WTC11 (cell line): ENCODE data around the gene HSPH1. TPM values are rescaled to one million over a fixed set of nuclear protein-coding genes. Genes with fewer than 3 reads are reported as not detected.

Source experiments
- ATAC-seq: fragments of 200-7000 bp; cut with Tn5 transposase; 2 replicates; pipeline ENCODE4 v1.10.0; 2021; ENCODE audit warnings: mild to moderate bottlenecking, moderate library complexity
- CTCF ChIA-PET: fragments of 300-600 bp; sonication (Branson Sonifier 250); formaldehyde crosslinking; loops from one replicate; lab custom pipeline; 2021; ENCODE audit warnings: antibody characterized with exemption; lab: Charles Lee
- POLR2A ChIA-PET: fragments of 350-600 bp; sonication (Branson Sonifier 250); formaldehyde crosslinking; loops from one replicate; lab custom pipeline; 2021; ENCODE audit warnings: antibody characterized with exemption; lab: Charles Lee
- DNase-seq: peaks from one replicate; pipeline ENCODE4 v3.0.0; 2021; ENCODE audit warnings: low spot score
- H3K27ac Mint-ChIP-seq: 2 replicates; pipeline ENCODE4 v1.8.0; 2021; ENCODE audit warnings: mixed read lengths
- H3K27me3 Mint-ChIP-seq: 2 replicates; pipeline ENCODE4 v1.8.0; 2021; ENCODE audit warnings: low read depth, mild to moderate bottlenecking, moderate library complexity, mixed read lengths
- H3K36me3 Mint-ChIP-seq: 2 replicates; pipeline ENCODE4 v1.8.0; 2021; ENCODE audit warnings: mixed read lengths
- H3K4me1 Mint-ChIP-seq: 2 replicates; pipeline ENCODE4 v1.8.0; 2022; ENCODE audit warnings: mixed read lengths
- H3K4me3 Mint-ChIP-seq: 2 replicates; pipeline ENCODE4 v1.8.0; 2021; ENCODE audit warnings: mild to moderate bottlenecking, moderate library complexity, mixed read lengths
- H3K9me3 Mint-ChIP-seq: 2 replicates; pipeline ENCODE4 v1.8.0; 2021; ENCODE audit warnings: mixed read lengths
- ATF1 ChIP-seq: sonication (generic); formaldehyde crosslinking; IDR thresholded peaks from 2 replicates; pipeline ENCODE4 v1.8.1; 2023; ENCODE audit warnings: mild to moderate bottlenecking, moderate library complexity, missing genetic modification reagents
- ATF6 ChIP-seq: sonication (generic); formaldehyde crosslinking; IDR thresholded peaks from 2 replicates; pipeline ENCODE4 v1.8.1; 2023; ENCODE audit warnings: mild to moderate bottlenecking, missing genetic modification reagents
- E2F1 ChIP-seq: sonication (generic); formaldehyde crosslinking; IDR thresholded peaks from 2 replicates; pipeline ENCODE4 v1.8.0; 2022; ENCODE audit warnings: mild to moderate bottlenecking, missing genetic modification reagents
- EMX1 ChIP-seq: fragments of 250-450 bp; sonication (Bioruptor Pico); IDR thresholded peaks from 2 replicates; pipeline ENCODE4 v1.8.0; 2021; ENCODE audit warnings: mild to moderate bottlenecking
- GABPB1 ChIP-seq: sonication (generic); formaldehyde crosslinking; IDR thresholded peaks from 2 replicates; pipeline ENCODE4 v1.8.1; 2023; ENCODE audit warnings: mild to moderate bottlenecking, missing genetic modification reagents
- JAZF1 ChIP-seq: fragments of 250-450 bp; sonication (Bioruptor Pico); IDR thresholded peaks from 2 replicates; pipeline ENCODE4 v1.9.0; 2021; ENCODE audit warnings: moderate library complexity, mild to moderate bottlenecking, inconsistent platforms
- MAX ChIP-seq: sonication (generic); formaldehyde crosslinking; IDR thresholded peaks from 2 replicates; pipeline ENCODE4 v1.8.0; 2022; ENCODE audit warnings: mild to moderate bottlenecking, missing genetic modification reagents
- MLX ChIP-seq: sonication (generic); formaldehyde crosslinking; IDR thresholded peaks from 2 replicates; pipeline ENCODE4 v1.8.1; 2023; ENCODE audit warnings: mild to moderate bottlenecking, missing genetic modification reagents, moderate library complexity
- MYBL2 ChIP-seq: sonication (generic); formaldehyde crosslinking; IDR thresholded peaks from 2 replicates; pipeline ENCODE4 v1.8.1; 2023; ENCODE audit warnings: mild to moderate bottlenecking, moderate library complexity, missing genetic modification reagents
- NFYB ChIP-seq: sonication (generic); formaldehyde crosslinking; conservative IDR thresholded peaks from 2 replicates; pipeline ENCODE4 v1.8.0; 2022; ENCODE audit warnings: low read depth, missing genetic modification reagents
- OVOL2 ChIP-seq: fragments of 250-450 bp; sonication (Bioruptor Pico); IDR thresholded peaks from 2 replicates; pipeline ENCODE4 v1.9.0; 2021; ENCODE audit warnings: mild to moderate bottlenecking, borderline replicate concordance
- PRRX2 ChIP-seq: fragments of 250-450 bp; sonication (Bioruptor Pico); IDR thresholded peaks from 2 replicates; pipeline ENCODE4 v1.8.0; 2021; ENCODE audit warnings: mild to moderate bottlenecking
- RELA ChIP-seq: sonication (generic); formaldehyde crosslinking; IDR thresholded peaks from 2 replicates; pipeline ENCODE4 v1.8.1; 2022; ENCODE audit warnings: missing genetic modification reagents, mild to moderate bottlenecking, borderline replicate concordance
- TEAD1 ChIP-seq: sonication (generic); formaldehyde crosslinking; IDR thresholded peaks from 2 replicates; pipeline ENCODE4 v1.8.0; 2022; ENCODE audit warnings: mild to moderate bottlenecking, missing genetic modification reagents
- TEAD4 ChIP-seq: sonication (generic); formaldehyde crosslinking; IDR thresholded peaks from 2 replicates; pipeline ENCODE4 v1.8.0; 2022; ENCODE audit warnings: mild to moderate bottlenecking, missing genetic modification reagents
- USF1 ChIP-seq: sonication (generic); formaldehyde crosslinking; IDR thresholded peaks from 2 replicates; pipeline ENCODE4 v1.8.0; 2022; ENCODE audit warnings: mild to moderate bottlenecking, missing genetic modification reagents
- ZNF138 ChIP-seq: sonication (generic); formaldehyde crosslinking; conservative IDR thresholded peaks from 2 replicates; pipeline ENCODE4 v1.8.1; 2022; ENCODE audit warnings: mild to moderate bottlenecking, moderate library complexity, missing genetic modification reagents
- ZNF219 ChIP-seq: sonication (generic); formaldehyde crosslinking; IDR thresholded peaks from 2 replicates; pipeline ENCODE4 v1.8.0; 2023; ENCODE audit warnings: missing genetic modification reagents, mild to moderate bottlenecking, borderline replicate concordance
- ZNF232 ChIP-seq: sonication (generic); formaldehyde crosslinking; IDR thresholded peaks from 2 replicates; pipeline ENCODE4 v1.8.0; 2022; ENCODE audit warnings: mild to moderate bottlenecking, missing genetic modification reagents
- total RNA-seq: library from RNA; stranded (reverse); gene quantifications from 3 replicates; pipeline ENCODE4 v1.2.3, GENCODE V29; 2021
- TF ChIP-seq, protein P1 (sequence below): fragments of 250-450 bp; sonication (Bioruptor Pico); IDR thresholded peaks from 2 replicates; pipeline ENCODE4 v1.9.0; 2021; ENCODE audit warnings: mild to moderate bottlenecking
- TF ChIP-seq, protein P2 (sequence below): sonication (generic); formaldehyde crosslinking; IDR thresholded peaks from 2 replicates; pipeline ENCODE4 v1.8.0; 2022; ENCODE audit warnings: mild to moderate bottlenecking, missing genetic modification reagents
- TF ChIP-seq, protein P3 (sequence below): fragments of 250-450 bp; sonication (Bioruptor Pico); IDR thresholded peaks from 2 replicates; pipeline ENCODE4 v1.9.0; 2021; ENCODE audit warnings: moderate library complexity, mild to moderate bottlenecking, inconsistent platforms, borderline replicate concordance

Gene HSPH1
- total RNA-seq, 1 experiment from 2014 or later, result 114 TPM

DNA sequence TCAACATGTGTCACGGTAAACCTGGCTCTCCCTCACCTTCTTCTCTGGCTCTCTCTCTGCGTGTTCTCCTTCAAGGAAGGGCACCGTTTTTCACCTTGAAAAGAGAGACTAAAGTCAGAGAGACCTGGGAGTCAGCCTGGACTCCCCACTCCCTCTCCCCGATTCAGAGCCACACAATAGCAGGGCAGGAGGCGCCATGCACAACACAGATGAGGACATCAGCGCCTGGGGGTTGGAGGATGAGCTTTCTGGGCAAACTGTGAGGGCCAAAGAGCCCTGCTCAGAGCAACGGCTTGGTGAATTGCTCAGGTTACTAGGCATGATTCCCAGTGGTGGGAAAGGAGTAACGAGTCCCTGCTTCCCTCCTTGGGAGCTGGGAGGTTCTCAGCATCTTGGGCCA lies 32.3 kb downstream of the HSPH1 start (continued):
- no peak for TF ChIP-seq PRRX2 (CRISPR knock-in tag)
- TF ChIP-seq ATF1 (CRISPR knock-in tag), result no peak
- no peak for TF ChIP-seq E2F1
- TF ChIP-seq, protein P1, sequence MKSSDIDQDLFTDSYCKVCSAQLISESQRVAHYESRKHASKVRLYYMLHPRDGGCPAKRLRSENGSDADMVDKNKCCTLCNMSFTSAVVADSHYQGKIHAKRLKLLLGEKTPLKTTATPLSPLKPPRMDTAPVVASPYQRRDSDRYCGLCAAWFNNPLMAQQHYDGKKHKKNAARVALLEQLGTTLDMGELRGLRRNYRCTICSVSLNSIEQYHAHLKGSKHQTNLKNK (CRISPR knock-in tag), result no peak

GRCh38 chr13:31124204-31124603 lies 37.5 kb downstream of the HSPH1 start:
- peaks cover 22% of the 10 kb centered on the region for H3K4me1 Mint-ChIP-seq
- ATAC-seq, result peak; percentile 26; the same call in 1 of the 2 replicates
- CTCF ChIA-PET, result interaction anchor here (1.1 to 1.6 kb wide), 2 partner anchors 72 to 76 kb away, joined by 3 read pairs; no protein-coding TSS in a partner anchor
- TF ChIP-seq OVOL2 (CRISPR knock-in tag), result no peak
- no peak for TF ChIP-seq JAZF1 (CRISPR knock-in tag)
- TF ChIP-seq ZNF219 (CRISPR knock-in tag), result no peak
- no peak for TF ChIP-seq MLX
- TF ChIP-seq, protein P2, sequence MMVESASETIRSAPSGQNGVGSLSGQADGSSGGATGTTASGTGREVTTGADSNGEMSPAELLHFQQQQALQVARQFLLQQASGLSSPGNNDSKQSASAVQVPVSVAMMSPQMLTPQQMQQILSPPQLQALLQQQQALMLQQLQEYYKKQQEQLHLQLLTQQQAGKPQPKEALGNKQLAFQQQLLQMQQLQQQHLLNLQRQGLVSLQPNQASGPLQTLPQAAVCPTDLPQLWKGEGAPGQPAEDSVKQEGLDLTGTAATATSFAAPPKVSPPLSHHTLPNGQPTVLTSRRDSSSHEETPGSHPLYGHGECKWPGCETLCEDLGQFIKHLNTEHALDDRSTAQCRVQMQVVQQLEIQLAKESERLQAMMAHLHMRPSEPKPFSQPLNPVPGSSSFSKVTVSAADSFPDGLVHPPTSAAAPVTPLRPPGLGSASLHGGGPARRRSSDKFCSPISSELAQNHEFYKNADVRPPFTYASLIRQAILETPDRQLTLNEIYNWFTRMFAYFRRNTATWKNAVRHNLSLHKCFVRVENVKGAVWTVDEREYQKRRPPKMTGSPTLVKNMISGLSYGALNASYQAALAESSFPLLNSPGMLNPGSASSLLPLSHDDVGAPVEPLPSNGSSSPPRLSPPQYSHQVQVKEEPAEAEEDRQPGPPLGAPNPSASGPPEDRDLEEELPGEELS (CRISPR knock-in tag), result no peak
- TF ChIP-seq MYBL2 (CRISPR knock-in tag), result no peak
- no peak for TF ChIP-seq TEAD4 (CRISPR knock-in tag)
- TF ChIP-seq NFYB (CRISPR knock-in tag), result no peak
- no peak for TF ChIP-seq ZNF232
- TF ChIP-seq MAX (CRISPR knock-in tag), result no peak
- TF ChIP-seq, all 79 proteins: peak for 0
- no peak for DNase-seq
- H3K27me3 Mint-ChIP-seq, result no peaks in the 10 kb centered on the region; the same call in 1 of the 2 replicates
- H3K27ac Mint-ChIP-seq, result no peak overlapping the region
- H3K4me3 Mint-ChIP-seq, result no peak overlapping the region
- peaks cover 24% of the 10 kb centered on the region for H3K9me3 Mint-ChIP-seq
- H3K36me3 Mint-ChIP-seq, result no peaks in the 10 kb centered on the region
- POLR2A ChIA-PET, result no interaction called here

- Mint-ChIP-seq H3K36me3 (no peaks in the 10 kb centered on the region), H3K9me3 (peaks cover 15% of the 10 kb centered on the region), H3K4me3 (no peak overlapping the region), H3K4me1 (peaks cover 16% of the 10 kb centered on the region), H3K27me3 (no peaks in the 10 kb centered on the region), H3K27ac (no peak overlapping the region)
- CTCF ChIA-PET, result no interaction called here
- DNase-seq (no peak), ATAC-seq (no peak)
- POLR2A ChIA-PET, result no interaction called here
- TF ChIP-seq USF1 (CRISPR knock-in tag), result no peak
- TF ChIP-seq, protein P2 (CRISPR knock-in tag), result no peak
- no peak for TF ChIP-seq JAZF1 (CRISPR knock-in tag)
- TF ChIP-seq, protein P1 (CRISPR knock-in tag), result no peak
- TF ChIP-seq PRRX2 (CRISPR knock-in tag), result no peak
- no peak for TF ChIP-seq EMX1 (CRISPR knock-in tag)
- no peak for TF ChIP-seq ZNF138 (CRISPR knock-in tag)
- TF ChIP-seq TEAD1 (CRISPR knock-in tag), result no peak
- no peak for TF ChIP-seq GABPB1 (CRISPR knock-in tag)
- no peak for TF ChIP-seq ATF6 (CRISPR knock-in tag)
- TF ChIP-seq, protein P3, sequence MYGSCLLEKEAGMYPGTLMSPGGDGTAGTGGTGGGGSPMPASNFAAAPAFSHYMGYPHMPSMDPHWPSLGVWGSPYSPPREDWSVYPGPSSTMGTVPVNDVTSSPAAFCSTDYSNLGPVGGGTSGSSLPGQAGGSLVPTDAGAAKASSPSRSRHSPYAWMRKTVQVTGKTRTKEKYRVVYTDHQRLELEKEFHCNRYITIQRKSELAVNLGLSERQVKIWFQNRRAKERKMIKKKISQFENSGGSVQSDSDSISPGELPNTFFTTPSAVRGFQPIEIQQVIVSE, result no peak
- no peak for TF ChIP-seq RELA (CRISPR knock-in tag)
Measured at GRCh38 chr13:31122544-31123260, 39.0 kb downstream of the HSPH1 start.
